Measurements from ENCODE around the gene FAM13A.
A peak's percentile ranks its signal among the peaks of the same experiment; 100 is the strongest.

FAM13A gene

GRCh38 chr4:88818631-88819470 is 238.1 kb downstream of the FAM13A start:
- peak in 2 of 4 experiments; percentile 16 to 17 for DNase-seq (ENCODE audit: low read depth in 4 of 4, low spot score in 1 of 4)

GRCh38 chr4:88817740-88818139 is 239.2 kb downstream of the FAM13A start:
- no peak for DNase-seq (ENCODE audit: low read depth in 4 of 4, low spot score in 1 of 4)

- no peak for DNase-seq (ENCODE audit: low read depth in 4 of 4, low spot score in 1 of 4)
Observed at GRCh38 chr4:88816360-88816759, 240.6 kb downstream of the FAM13A start.

- no peak for DNase-seq (ENCODE audit: low read depth in 4 of 4, low spot score in 1 of 4)
Observed at GRCh38 chr4:88814043-88814617, 242.9 kb downstream of the FAM13A start.

- no peak for DNase-seq (ENCODE audit: low read depth in 4 of 4, low spot score in 1 of 4)
Observed at GRCh38 chr4:88813013-88813412, 244.0 kb downstream of the FAM13A start.

GRCh38 chr4:88812420-88812819 is 244.6 kb downstream of the FAM13A start:
- no peak for DNase-seq (ENCODE audit: low read depth in 4 of 4, low spot score in 1 of 4)

GRCh38 chr4:88811904-88812303 is 245.1 kb downstream of the FAM13A start:
- DNase-seq (ENCODE audit: low read depth in 4 of 4, low spot score in 1 of 4): no peak

- no peak for DNase-seq (ENCODE audit: low read depth in 4 of 4, low spot score in 1 of 4)
Observed at GRCh38 chr4:88810325-88810724, 246.7 kb downstream of the FAM13A start.

- DNase-seq (ENCODE audit: low read depth in 4 of 4, low spot score in 1 of 4): no peak
Observed at GRCh38 chr4:88809576-88810219, 247.3 kb downstream of the FAM13A start.

- no peak for DNase-seq (ENCODE audit: low read depth in 4 of 4, low spot score in 1 of 4)
Observed at GRCh38 chr4:88809101-88809500, 247.9 kb downstream of the FAM13A start.

- DNase-seq (ENCODE audit: low read depth in 4 of 4, low spot score in 1 of 4): no peak
Observed at GRCh38 chr4:88807499-88807898, 249.5 kb downstream of the FAM13A start.

- DNase-seq (ENCODE audit: low read depth in 4 of 4, low spot score in 1 of 4): no peak
Observed at GRCh38 chr4:88804234-88804633, 252.8 kb downstream of the FAM13A start.

- no peak for DNase-seq (ENCODE audit: low read depth in 4 of 4, low spot score in 1 of 4)
Observed at GRCh38 chr4:88803600-88804096, 253.3 kb downstream of the FAM13A start.

- no peak for DNase-seq (ENCODE audit: low read depth in 4 of 4, low spot score in 1 of 4)
Observed at GRCh38 chr4:88802585-88803286, 254.2 kb downstream of the FAM13A start.

- DNase-seq (ENCODE audit: low read depth in 4 of 4, low spot score in 1 of 4): no peak
Observed at GRCh38 chr4:88802138-88802537, 254.8 kb downstream of the FAM13A start.

- DNase-seq (ENCODE audit: low read depth in 4 of 4, low spot score in 1 of 4): no peak
Observed at GRCh38 chr4:88799900-88800299, 257.1 kb downstream of the FAM13A start.

- DNase-seq (ENCODE audit: low read depth in 4 of 4, low spot score in 1 of 4): no peak
Observed at GRCh38 chr4:88797725-88798124, 259.3 kb downstream of the FAM13A start.

GRCh38 chr4:88796545-88796944 is 260.4 kb downstream of the FAM13A start:
- no peak for DNase-seq (ENCODE audit: low read depth in 4 of 4, low spot score in 1 of 4)

- DNase-seq (ENCODE audit: low read depth in 4 of 4, low spot score in 1 of 4): no peak
Observed at GRCh38 chr4:88794952-88795351, 262.0 kb downstream of the FAM13A start.

GRCh38 chr4:88794087-88794690 is 262.8 kb downstream of the FAM13A start:
- DNase-seq (ENCODE audit: low read depth in 4 of 4, low spot score in 1 of 4): no peak

- DNase-seq (ENCODE audit: low read depth in 4 of 4, low spot score in 1 of 4): no peak
Observed at GRCh38 chr4:88793475-88793874, 263.5 kb downstream of the FAM13A start.
